Anterior cingulate cortex (tissue), 58 donors: ENCODE measurements around the gene UBA1.
A peak's percentile ranks its signal among the peaks of the same experiment; 100 is the strongest.

ENCODE experiments used
- DNase-seq, 58 donors: peaks; one replicate each; lab custom pipeline; 2025; lab: John Stamatoyannopoulos, UW

The UBA1 gene

GRCh38 chrX:47186096-47186740 lies 7.4 kb upstream of the UBA1 start:
- DNase-seq, result no peak

- DNase-seq, result no peak
Measured at GRCh38 chrX:47187106-47187677, 6.4 kb upstream of the UBA1 start.

DNA sequence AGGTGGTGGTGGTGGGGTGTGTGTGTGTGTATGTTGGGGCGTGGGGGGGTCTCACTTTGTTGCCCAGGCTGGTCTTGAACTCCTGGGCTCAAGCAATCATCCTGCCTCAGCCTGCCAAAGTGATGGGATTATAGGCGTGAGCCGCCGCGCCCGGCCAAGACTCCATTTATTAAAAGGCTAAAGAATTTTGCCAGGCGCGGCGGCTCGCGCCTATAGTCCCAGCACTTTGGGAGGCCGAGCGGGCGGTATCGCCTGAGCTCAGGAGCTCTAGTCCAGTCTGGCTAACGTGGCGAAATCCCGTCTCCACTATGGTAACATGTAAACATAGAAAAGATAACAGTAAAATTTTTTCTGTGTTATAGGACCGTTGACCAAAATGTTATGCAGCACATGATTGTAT lies 3.7 kb upstream of the UBA1 start:
- no peak for DNase-seq

GRCh38 chrX:47190445-47191269 lies 3.0 kb upstream of the UBA1 start:
- DNase-seq, result peak; percentile 9 to 90 (median 79)

DNA sequence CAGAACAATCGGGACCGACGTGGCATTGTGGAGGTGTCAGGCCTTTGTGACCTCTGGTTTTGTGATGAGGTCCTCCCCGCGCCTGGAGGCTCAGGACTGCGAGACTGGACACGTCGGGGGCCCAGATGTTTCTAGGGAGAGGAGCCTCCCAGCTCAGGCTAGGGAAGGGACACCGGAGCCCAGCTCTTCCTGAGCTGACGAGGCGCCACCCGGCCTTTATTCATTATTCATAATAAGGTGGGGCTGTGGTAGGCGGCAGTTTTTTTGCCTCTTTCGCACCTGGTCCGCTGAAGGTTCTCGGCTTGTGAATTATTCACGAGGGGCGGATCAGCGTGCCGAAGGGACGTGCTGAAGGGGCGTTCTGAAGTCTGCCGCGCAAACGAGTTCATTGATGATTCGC lies 2.3 kb upstream of the UBA1 start:
- no peak for DNase-seq

DNA sequence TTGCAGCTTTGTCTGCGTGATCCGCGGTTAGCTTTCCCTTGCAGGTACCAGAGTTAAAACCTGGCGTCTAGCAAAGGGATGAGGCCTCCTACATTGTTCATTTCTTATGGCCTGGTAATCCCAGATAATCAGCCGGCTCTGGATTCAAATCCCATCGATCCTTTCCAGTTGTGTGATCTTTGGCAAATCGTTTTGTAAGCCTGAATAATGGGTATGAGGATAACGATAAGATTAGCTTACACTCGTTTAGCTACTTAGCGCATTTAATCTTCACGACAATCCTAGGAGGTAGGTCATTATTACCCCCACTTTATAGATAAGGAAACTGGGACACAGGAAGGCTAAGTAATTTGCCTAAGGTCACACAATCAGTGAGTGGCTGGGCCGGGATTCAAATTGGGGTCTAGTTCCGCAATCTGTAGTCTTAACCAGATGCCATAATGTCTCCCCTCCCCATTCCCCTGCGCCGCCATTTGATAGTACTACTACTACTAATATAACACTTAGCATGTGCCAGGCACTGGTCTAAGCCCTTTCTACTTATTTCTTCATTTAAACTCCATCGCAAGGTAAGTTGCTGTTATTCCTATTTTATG lies 1.7 kb upstream of the UBA1 start:
- DNase-seq, result no peak

DNA sequence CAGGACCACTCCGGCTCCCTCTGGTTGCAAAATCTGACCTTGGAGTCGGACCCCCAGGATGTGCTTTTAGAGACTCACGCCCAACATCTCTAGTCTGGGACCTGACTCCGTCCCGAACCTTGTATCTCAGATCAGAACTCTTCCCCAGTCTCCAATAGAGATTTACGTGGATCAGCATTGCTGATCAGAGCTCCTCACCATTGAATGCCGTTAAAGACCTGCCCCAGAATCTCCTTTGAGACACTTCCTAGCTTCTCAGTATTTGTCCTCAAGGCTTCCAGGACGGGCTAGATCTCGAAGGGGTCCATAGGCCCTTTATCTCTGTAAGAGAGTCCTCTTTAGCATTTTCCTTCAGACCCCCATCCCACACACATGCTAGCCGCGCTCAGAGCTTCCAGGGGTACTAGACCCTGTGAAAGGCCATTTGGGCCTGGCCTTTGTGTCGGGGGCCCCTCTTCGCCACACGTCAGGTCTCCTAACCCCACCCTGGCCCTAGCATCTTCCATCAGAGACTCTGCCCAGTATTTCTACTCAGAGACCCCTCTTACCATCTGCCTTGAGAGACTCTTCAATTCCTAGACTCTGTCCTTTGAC lies 662 bp downstream of the UBA1 start:
- peak in 1 of 58 donors; percentile 29 for DNase-seq

DNA sequence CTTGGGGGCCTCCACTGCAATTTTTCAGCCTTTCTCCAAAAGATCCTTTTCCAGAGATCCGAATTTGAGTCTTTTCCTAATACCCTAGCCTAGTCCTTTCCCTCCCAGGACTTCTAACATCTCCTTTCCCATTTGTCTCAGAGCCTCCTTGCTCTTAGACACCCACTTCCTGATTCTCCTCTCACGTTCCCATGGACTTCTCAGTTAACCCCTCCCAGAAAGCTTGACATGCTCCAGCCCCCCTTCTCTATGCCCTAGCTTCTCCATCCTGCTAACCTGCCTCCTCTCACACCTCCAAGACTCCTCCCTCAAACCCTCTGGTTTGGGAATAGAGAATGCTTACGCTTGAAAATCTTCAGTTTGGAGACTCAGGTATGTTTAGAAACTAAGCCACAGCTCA lies 2.5 kb downstream of the UBA1 start:
- no peak for DNase-seq

DNA sequence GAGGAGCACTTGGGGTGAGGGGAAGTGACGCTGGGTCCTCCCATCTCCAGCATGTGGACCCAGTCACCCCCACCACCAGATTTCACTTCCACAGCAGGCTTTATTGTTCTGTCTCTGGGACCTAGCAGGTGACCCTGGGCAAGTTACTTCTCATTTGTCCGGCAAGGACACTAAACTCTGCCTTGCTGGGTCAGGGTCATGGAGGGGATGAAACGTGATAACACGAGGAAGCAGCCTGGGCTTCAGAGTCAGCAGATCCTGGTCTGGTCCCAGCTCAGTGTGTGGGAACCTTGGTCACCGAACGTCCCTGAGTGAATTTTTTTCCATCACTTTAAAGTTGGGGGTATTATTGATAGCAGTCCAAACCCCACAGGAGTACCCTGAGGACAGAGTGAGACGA lies 3.9 kb downstream of the UBA1 start:
- DNase-seq, result no peak

DNA sequence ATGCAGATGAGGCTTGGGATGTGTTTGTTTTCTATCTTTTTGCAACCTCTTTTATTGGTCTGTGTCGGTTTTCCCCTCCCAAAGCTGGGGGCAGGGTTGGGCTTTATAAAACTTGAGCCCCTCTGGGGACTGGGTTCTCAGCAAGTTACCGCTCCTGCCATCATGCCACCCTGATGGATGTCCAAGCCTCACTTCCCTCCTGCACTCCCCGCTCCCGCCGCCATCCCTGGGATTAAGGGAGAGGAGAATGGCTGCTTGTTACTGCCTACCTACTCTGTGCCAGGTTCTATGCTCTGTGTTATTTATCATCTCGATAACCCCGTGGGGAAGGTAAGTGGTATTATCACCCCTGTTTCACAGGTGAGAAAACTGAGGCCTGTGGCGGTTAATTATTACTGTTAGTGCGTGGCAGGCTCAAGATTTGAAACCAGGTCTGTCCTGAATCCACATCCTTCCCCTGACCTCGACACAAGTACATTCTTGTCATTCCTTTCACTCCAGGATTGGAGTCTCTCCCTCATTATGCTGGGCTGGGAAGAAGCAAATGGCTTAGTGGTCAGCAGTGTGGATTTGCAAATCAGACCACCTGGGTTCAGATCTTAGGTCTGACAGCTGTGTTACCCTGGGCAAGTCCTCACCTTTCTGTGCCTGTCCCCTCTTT lies 4.5 kb downstream of the UBA1 start:
- no peak for DNase-seq

GRCh38 chrX:47198687-47199080 lies 5.1 kb downstream of the UBA1 start:
- no peak for DNase-seq

GRCh38 chrX:47199286-47199685 lies 5.7 kb downstream of the UBA1 start:
- DNase-seq, result no peak

DNA sequence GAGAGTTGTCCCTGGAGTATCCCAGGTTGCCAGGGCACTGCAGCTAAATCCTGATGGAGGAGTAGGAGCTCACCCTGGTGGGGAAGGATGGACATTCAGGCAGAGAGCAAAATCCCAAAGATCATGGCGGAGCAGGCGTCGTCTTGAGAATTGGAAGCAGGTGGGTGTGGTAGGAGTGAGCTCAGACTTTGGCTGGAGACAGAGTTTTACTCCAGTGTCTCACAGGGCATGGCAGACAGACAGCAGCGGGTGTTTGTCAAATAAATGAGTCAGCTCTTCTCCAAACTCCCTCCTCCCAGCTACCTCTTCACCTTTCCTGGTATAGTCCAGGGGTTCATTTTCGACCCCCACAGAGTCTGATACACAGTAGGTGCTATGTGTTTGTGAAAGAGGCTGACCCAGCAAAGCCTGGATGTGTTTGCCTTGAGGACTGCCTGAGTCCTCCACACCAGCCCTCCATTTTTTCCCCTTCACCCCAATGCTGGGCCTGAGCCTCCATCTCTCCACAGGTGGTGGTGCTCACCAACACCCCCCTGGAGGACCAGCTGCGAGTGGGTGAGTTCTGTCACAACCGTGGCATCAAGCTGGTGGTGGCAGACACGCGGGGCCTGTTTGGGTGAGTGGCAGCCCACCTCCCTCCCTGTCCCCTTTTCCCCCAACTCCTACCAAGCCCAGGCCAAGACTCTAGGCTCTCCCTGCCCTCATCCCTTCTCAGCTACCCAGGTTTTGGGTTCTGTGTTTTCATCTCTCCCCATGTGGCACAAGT lies 6.9 kb downstream of the UBA1 start:
- no peak for DNase-seq

DNA sequence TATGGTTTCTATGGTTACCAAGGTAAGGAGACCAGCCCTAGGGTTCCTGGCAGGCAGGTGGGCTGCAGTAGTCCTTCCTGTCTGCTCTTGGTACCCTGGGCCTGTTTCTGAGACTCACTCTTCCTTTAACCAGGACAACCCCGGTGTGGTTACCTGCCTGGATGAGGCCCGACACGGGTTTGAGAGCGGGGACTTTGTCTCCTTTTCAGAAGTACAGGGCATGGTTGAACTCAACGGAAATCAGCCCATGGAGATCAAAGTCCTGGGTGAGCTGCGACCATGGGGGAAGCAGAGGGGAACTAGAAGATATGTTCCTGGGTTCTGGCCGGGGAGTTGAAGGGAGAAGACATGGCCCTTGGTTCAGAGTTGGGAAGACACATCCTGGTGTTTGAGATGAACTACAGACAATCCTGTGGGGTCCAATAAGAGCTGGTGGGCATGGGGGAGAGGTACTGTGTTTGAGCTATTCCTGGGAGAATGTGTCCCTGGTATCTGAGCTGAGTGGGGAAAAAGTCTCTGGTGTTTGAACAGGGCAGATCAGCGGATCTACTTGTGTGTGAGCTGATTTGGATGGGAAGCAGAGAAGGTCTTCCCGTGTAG lies 7.8 kb downstream of the UBA1 start:
- no peak for DNase-seq

DNA sequence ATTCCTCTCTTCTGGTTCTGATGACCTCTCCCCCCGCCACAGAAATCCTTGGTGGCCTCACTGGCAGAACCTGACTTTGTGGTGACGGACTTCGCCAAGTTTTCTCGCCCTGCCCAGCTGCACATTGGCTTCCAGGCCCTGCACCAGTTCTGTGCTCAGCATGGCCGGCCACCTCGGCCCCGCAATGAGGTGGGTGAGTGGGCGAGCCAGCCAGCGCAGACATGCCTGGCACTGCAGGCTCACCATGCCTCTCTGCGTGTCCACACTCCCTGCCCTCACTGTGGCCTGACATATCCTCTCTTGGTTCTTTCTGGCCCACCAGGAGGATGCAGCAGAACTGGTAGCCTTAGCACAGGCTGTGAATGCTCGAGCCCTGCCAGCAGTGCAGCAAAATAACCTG lies 8.7 kb downstream of the UBA1 start:
- no peak for DNase-seq

DNA sequence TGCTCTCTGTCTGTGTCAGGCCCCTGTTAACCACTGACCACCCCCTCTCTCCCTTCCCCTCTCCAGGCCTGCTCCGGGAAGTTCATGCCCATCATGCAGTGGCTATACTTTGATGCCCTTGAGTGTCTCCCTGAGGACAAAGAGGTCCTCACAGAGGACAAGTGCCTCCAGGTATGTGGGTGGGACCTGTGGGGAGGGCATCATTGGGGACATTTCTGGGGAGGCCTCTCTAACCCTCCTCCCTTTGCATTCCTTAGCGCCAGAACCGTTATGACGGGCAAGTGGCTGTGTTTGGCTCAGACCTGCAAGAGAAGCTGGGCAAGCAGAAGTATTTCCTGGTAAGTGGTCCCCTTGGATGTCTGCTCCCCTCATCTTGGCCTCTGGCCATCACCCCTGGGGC lies 9.2 kb downstream of the UBA1 start:
- no peak for DNase-seq

GRCh38 chrX:47204970-47205369 lies 11.3 kb downstream of the UBA1 start:
- no peak for DNase-seq

- DNase-seq, result peak in 1 of 58 donors; percentile 0
Measured at GRCh38 chrX:47206316-47206715, 12.7 kb downstream of the UBA1 start.

- no peak for DNase-seq
Measured at GRCh38 chrX:47208108-47208507, 14.5 kb downstream of the UBA1 start.
